ENCODE data around the gene DAPK2.

DAPK2 gene

GRCh38 chr15:63895787-63896218, 150.5 kb downstream of the DAPK2 start:
- H3K9me3 ChIP-seq (ENCODE audit: control insufficient read depth, low read length) = no peaks in the 10 kb centered on the region
- no peaks in the 10 kb centered on the region for H3K36me3 ChIP-seq (ENCODE audit: control insufficient read depth, insufficient read depth, low read length)
- H3K4me3 ChIP-seq (ENCODE audit: low read length) = no peak overlapping the region
- H3K9ac ChIP-seq (ENCODE audit: low read length) = no peak overlapping the region
- no peaks in the 10 kb centered on the region for H3K27me3 ChIP-seq (ENCODE audit: control insufficient read depth, insufficient read depth, low read length)
- peaks cover 10% of the 10 kb centered on the region for H3K4me1 ChIP-seq (ENCODE audit: control insufficient read depth, insufficient read depth, low read length)

DNA sequence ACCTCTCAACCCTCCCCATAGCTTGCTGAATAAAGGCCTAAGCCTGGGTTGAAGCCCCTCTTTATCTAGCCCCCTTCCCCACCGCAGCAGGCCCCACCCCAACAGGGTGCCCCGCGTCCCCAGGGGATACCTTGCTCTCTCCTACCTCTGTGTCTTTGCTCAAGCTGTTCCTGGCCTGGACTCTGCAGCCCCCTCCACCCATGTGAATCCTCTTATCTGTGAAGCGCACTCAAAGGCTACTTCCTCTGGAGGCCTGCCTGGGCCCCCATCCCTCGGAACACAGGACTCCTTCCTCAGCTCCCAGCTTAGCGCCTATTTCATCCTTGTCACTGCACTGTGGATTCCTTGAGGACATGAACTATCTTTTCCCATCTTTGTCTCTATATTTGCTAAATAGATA, 151.1 kb downstream of the DAPK2 start:
- H3K9ac ChIP-seq (ENCODE audit: low read length) = no peak overlapping the region
- H3K27me3 ChIP-seq (ENCODE audit: control insufficient read depth, insufficient read depth, low read length) = no peaks in the 10 kb centered on the region
- H3K4me3 ChIP-seq (ENCODE audit: low read length) = no peak overlapping the region
- peaks cover 10% of the 10 kb centered on the region for H3K4me1 ChIP-seq (ENCODE audit: control insufficient read depth, insufficient read depth, low read length)
- H3K9me3 ChIP-seq (ENCODE audit: control insufficient read depth, low read length) = no peaks in the 10 kb centered on the region
- H3K36me3 ChIP-seq (ENCODE audit: control insufficient read depth, insufficient read depth, low read length) = no peaks in the 10 kb centered on the region

DNA sequence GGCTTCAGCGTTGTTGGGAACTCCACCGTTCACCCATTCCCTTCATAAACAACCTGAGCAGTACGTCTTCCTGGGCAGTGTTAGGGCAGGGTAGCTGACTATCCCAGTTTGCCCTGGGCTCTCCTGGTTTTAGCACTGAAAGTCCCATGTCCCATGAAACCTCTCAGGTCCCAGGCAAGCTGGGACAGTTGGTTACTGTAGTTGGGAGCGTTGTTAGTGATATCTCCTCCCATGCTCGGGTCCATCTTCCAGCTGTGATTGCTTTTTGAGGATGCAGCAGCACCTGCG, 151.7 kb downstream of the DAPK2 start:
- Histone ChIP-seq H3K9me3 (ENCODE audit: control insufficient read depth, low read length) (no peaks in the 10 kb centered on the region), H3K4me3 (ENCODE audit: low read length) (no peak overlapping the region), H3K9ac (ENCODE audit: low read length) (no peak overlapping the region), H3K4me1 (ENCODE audit: control insufficient read depth, insufficient read depth, low read length) (peaks cover 10% of the 10 kb centered on the region), H3K27me3 (ENCODE audit: control insufficient read depth, insufficient read depth, low read length) (no peaks in the 10 kb centered on the region), H3K36me3 (ENCODE audit: control insufficient read depth, insufficient read depth, low read length) (no peaks in the 10 kb centered on the region)

DNA sequence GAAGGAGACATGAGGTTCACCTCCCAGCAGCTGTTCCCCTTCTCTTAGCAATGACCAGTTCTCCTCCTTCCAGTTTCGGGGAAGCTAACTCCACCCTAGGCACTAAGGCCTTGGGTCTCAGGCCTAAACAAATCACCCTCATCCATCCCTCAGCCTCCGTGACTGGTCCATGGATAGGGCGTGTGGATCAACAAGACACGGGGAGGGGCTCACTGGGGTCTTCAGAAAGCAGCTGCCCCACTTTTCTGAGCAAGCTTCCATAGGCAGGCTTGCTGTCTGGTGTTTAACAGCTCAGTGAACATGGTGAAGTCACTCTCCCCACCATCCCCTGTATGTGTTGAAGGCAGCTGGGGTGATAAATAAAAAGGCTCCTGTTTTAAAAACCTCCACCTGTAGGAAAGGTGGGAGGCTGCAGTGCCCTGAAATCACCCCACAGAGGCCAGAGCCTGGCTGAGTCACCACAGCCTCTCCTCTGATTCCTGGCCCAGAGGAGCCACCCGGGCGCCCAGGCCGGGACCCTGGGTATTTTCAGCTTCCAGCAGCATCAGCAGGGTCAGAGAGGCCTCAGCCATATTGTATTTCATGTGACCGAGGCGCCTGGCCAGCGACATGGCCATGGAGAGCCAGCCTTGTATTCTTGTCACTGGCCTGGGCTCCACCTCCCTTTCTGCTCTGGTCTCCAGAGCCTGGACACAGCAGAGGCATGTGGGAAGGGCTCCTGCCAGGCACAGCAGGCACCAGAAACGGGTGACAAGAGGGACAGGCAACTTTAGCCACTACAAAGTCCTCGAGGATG, 152.2 kb downstream of the DAPK2 start:
- Histone ChIP-seq H3K4me3 (ENCODE audit: low read length) (no peak overlapping the region), H3K27me3 (ENCODE audit: control insufficient read depth, insufficient read depth, low read length) (no peaks in the 10 kb centered on the region), H3K4me1 (ENCODE audit: control insufficient read depth, insufficient read depth, low read length) (peaks cover 10% of the 10 kb centered on the region), H3K36me3 (ENCODE audit: control insufficient read depth, insufficient read depth, low read length) (no peaks in the 10 kb centered on the region), H3K9ac (ENCODE audit: low read length) (no peak overlapping the region), H3K9me3 (ENCODE audit: control insufficient read depth, low read length) (no peaks in the 10 kb centered on the region)

GRCh38 chr15:63892794-63893441, 153.4 kb downstream of the DAPK2 start:
- Histone ChIP-seq H3K4me3 (ENCODE audit: low read length) (no peak overlapping the region), H3K36me3 (ENCODE audit: control insufficient read depth, insufficient read depth, low read length) (no peaks in the 10 kb centered on the region), H3K27me3 (ENCODE audit: control insufficient read depth, insufficient read depth, low read length) (no peaks in the 10 kb centered on the region), H3K9me3 (ENCODE audit: control insufficient read depth, low read length) (no peaks in the 10 kb centered on the region), H3K9ac (ENCODE audit: low read length) (no peak overlapping the region), H3K4me1 (ENCODE audit: control insufficient read depth, insufficient read depth, low read length) (peaks cover 10% of the 10 kb centered on the region)

DNA sequence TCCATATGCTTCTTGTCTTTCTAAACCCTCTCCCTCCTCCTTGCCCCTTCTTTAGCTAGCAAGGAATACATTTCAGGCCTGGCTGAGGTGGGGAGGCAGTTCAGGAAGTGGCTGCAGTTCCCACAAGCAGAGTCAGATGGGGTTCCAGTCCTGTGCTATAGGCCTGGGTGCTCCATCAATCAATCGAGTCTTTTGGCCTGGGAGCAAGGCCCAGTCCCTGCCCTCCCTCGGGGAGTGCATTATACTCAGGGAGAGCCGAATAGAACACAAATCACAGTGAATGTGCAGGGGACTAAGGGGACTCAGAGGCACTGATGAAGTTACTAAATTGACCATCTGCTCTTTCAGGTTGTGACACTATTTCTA, 154.5 kb downstream of the DAPK2 start:
- no peak overlapping the region for H3K4me3 ChIP-seq (ENCODE audit: low read length)
- no peaks in the 10 kb centered on the region for H3K9me3 ChIP-seq (ENCODE audit: control insufficient read depth, low read length)
- H3K36me3 ChIP-seq (ENCODE audit: control insufficient read depth, insufficient read depth, low read length) = no peaks in the 10 kb centered on the region
- no peak overlapping the region for H3K9ac ChIP-seq (ENCODE audit: low read length)
- H3K4me1 ChIP-seq (ENCODE audit: control insufficient read depth, insufficient read depth, low read length) = peaks cover 10% of the 10 kb centered on the region
- H3K27me3 ChIP-seq (ENCODE audit: control insufficient read depth, insufficient read depth, low read length) = no peaks in the 10 kb centered on the region

DNA sequence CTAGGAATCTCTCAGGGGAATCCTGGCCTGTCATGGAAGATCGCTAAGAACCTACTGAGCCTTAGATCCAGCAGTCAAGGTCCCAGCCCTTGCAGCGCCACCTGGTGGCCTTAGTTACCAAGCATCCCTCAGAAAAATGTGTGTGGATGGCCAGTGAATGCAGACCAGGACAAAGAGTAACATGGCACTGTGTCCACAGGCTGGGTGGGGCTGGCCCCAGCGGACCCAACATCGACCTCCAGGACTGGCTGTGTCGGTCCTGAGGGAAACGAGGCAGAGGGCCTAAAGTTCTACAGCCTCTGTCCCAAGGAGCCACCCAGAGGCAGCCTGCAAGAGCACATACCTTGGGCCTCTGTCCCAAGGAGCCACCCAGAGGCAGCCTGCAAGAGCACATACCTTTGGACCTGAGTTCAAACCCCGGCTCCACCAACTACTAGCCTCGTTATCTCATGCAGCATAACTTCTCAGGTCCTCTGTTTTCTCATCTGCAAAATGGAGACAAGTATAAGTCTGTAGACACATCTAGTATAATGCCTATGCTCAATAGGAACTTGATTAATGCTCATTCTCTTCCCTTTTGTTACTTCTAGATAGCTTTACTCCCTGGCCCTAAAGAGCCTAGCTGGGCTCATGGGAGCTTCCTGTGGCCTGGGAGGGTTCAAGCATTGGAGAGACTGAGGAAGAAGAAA, 155.1 kb downstream of the DAPK2 start:
- Histone ChIP-seq H3K27me3 (ENCODE audit: control insufficient read depth, insufficient read depth, low read length) (no peaks in the 10 kb centered on the region), H3K9me3 (ENCODE audit: control insufficient read depth, low read length) (no peaks in the 10 kb centered on the region), H3K4me3 (ENCODE audit: low read length) (no peak overlapping the region), H3K36me3 (ENCODE audit: control insufficient read depth, insufficient read depth, low read length) (no peaks in the 10 kb centered on the region), H3K4me1 (ENCODE audit: control insufficient read depth, insufficient read depth, low read length) (peaks cover 6% of the 10 kb centered on the region), H3K9ac (ENCODE audit: low read length) (no peak overlapping the region)

GRCh38 chr15:63890617-63891016, 155.7 kb downstream of the DAPK2 start:
- Histone ChIP-seq H3K4me3 (ENCODE audit: low read length) (no peak overlapping the region), H3K9ac (ENCODE audit: low read length) (no peak overlapping the region), H3K27me3 (ENCODE audit: control insufficient read depth, insufficient read depth, low read length) (no peaks in the 10 kb centered on the region), H3K9me3 (ENCODE audit: control insufficient read depth, low read length) (no peaks in the 10 kb centered on the region), H3K36me3 (ENCODE audit: control insufficient read depth, insufficient read depth, low read length) (no peaks in the 10 kb centered on the region), H3K4me1 (ENCODE audit: control insufficient read depth, insufficient read depth, low read length) (peaks cover 4% of the 10 kb centered on the region)

GRCh38 chr15:63889831-63890230, 156.5 kb downstream of the DAPK2 start:
- Histone ChIP-seq H3K9me3 (ENCODE audit: control insufficient read depth, low read length) (no peaks in the 10 kb centered on the region), H3K4me3 (ENCODE audit: low read length) (no peak overlapping the region), H3K4me1 (ENCODE audit: control insufficient read depth, insufficient read depth, low read length) (peaks cover 4% of the 10 kb centered on the region), H3K36me3 (ENCODE audit: control insufficient read depth, insufficient read depth, low read length) (no peaks in the 10 kb centered on the region), H3K27me3 (ENCODE audit: control insufficient read depth, insufficient read depth, low read length) (no peaks in the 10 kb centered on the region), H3K9ac (ENCODE audit: low read length) (no peak overlapping the region)

DNA sequence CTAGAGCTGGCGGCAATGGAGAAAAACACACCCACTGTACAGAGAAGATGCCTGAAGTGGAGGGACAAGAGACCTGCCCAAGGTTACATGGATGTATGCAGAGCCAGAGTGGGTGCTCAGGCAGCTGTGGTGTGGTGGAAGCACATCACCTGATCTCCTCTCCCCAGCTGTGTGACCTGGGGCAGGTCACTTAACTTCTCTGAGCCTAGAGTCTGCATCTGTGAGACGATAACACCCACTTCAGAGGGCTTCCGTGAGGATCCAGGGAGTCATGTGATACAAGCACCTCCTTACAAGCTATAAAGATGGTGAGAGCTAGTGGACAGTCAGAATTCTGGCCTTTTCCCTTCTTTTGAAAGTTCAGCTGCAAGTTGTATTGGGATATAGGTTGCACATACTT, 157.5 kb downstream of the DAPK2 start:
- H3K9me3 ChIP-seq (ENCODE audit: control insufficient read depth, low read length) = no peaks in the 10 kb centered on the region
- no peaks in the 10 kb centered on the region for H3K27me3 ChIP-seq (ENCODE audit: control insufficient read depth, insufficient read depth, low read length)
- no peaks in the 10 kb centered on the region for H3K36me3 ChIP-seq (ENCODE audit: control insufficient read depth, insufficient read depth, low read length)
- H3K4me1 ChIP-seq (ENCODE audit: control insufficient read depth, insufficient read depth, low read length) = peaks cover 4% of the 10 kb centered on the region
- no peak overlapping the region for H3K4me3 ChIP-seq (ENCODE audit: low read length)
- H3K9ac ChIP-seq (ENCODE audit: low read length) = no peak overlapping the region

- H3K27me3 ChIP-seq (ENCODE audit: control insufficient read depth, insufficient read depth, low read length) = no peaks in the 10 kb centered on the region
- no peak overlapping the region for H3K4me3 ChIP-seq (ENCODE audit: low read length)
- peaks cover 4% of the 10 kb centered on the region for H3K4me1 ChIP-seq (ENCODE audit: control insufficient read depth, insufficient read depth, low read length)
- H3K36me3 ChIP-seq (ENCODE audit: control insufficient read depth, insufficient read depth, low read length) = no peaks in the 10 kb centered on the region
- H3K9me3 ChIP-seq (ENCODE audit: control insufficient read depth, low read length) = no peaks in the 10 kb centered on the region
- no peak overlapping the region for H3K9ac ChIP-seq (ENCODE audit: low read length)
Measured at GRCh38 chr15:63888146-63888545, 158.1 kb downstream of the DAPK2 start.

- Histone ChIP-seq H3K4me1 (ENCODE audit: control insufficient read depth, insufficient read depth, low read length) (peaks cover 4% of the 10 kb centered on the region), H3K9ac (ENCODE audit: low read length) (no peak overlapping the region)
Measured at GRCh38 chr15:63887630-63888029, 158.7 kb downstream of the DAPK2 start.

More at GRCh38 chr15:63887630-63888029, 158.7 kb downstream of the DAPK2 start:
- Histone ChIP-seq H3K9me3 (ENCODE audit: control insufficient read depth, low read length) (no peaks in the 10 kb centered on the region), H3K27me3 (ENCODE audit: control insufficient read depth, insufficient read depth, low read length) (no peaks in the 10 kb centered on the region), H3K36me3 (ENCODE audit: control insufficient read depth, insufficient read depth, low read length) (no peaks in the 10 kb centered on the region), H3K4me3 (ENCODE audit: low read length) (no peak overlapping the region)
